ENCODE results near the gene SOX6. TPM values are rescaled to one million over a fixed set of nuclear protein-coding genes. Genes with fewer than 3 reads are reported as not detected.

SOX6 gene
- total RNA-seq, 1 donor from 2014 or later, result 0.34 TPM

DNA sequence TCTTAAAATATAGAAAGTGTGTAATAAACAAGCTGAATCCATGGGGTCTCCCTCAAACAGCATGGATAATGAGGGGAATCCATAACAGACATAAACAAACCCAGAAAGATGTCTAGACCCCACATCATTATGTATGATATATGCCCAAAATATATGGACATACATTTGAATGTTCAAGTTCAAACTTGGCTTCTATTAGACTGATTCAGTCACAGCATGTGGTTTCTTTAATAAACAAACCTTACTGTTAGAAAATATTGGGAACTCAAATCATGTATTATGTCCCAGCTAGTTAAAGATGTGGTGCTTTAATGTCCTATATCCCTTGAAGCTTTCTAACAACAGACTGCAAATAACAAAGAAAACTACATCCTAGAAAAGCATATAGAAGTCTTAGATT lies 228.6 kb downstream of the SOX6 start:
- Mint-ChIP-seq H3K4me1 (ENCODE audit: low read depth) (no peaks in the 10 kb centered on the region), H3K36me3 (ENCODE audit: low read depth) (no peaks in the 10 kb centered on the region), H3K9me3 (peaks cover 3% of the 10 kb centered on the region), H3K4me3 (ENCODE audit: low read depth) (no peak overlapping the region), H3K27me3 (ENCODE audit: low read depth) (no peaks in the 10 kb centered on the region), H3K27ac (no peak overlapping the region)
- intact Hi-C loops (cut with micrococcal nuclease), result no loop called here
- no peak for DNase-seq (ENCODE audit: low spot score)

DNA sequence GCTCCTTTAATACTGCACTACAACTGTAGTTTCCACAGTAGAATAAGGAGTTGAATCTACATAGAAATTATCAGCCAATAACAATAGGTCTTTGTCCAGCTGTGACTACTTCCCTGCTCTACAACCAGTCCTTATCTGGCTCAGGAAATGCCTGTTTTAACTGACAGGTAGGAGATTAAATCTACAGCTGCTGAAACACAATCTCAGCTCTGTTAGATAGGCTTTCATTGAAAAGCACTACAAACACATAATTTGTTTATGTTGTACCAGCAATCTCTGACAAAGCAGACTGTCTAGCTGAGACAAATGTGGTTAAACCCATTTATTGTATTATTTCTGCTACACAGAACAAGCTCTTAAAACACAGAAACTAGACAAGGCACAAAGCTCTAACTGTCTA lies 230.0 kb downstream of the SOX6 start:
- H3K27ac Mint-ChIP-seq, result no peak overlapping the region
- H3K27me3 Mint-ChIP-seq (ENCODE audit: low read depth), result no peaks in the 10 kb centered on the region
- H3K9me3 Mint-ChIP-seq, result no peaks in the 10 kb centered on the region
- no peaks in the 10 kb centered on the region for H3K4me1 Mint-ChIP-seq (ENCODE audit: low read depth)
- intact Hi-C loops (cut with micrococcal nuclease), result no loop called here
- no peak overlapping the region for H3K4me3 Mint-ChIP-seq (ENCODE audit: low read depth)
- no peaks in the 10 kb centered on the region for H3K36me3 Mint-ChIP-seq (ENCODE audit: low read depth)
- DNase-seq (ENCODE audit: low spot score), result no peak

DNA sequence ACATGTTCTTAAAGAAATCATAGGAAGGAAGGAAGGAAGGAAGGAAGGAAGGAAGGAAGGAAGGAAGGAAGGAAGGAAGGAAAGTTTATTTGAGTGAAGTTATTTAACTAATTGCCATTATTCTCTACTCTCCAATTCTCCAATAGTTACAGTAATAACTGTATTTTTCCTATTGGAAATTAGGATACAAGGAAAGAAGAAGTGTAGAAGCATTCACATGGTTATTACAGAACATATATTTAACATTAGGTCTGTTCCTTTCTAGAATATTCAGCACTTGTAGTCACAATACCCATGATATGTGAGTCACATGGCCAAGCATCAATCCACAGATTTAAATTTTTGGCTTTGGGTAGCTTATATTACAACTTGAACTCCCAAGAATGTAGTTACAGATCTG lies 230.6 kb downstream of the SOX6 start:
- Mint-ChIP-seq H3K4me3 (ENCODE audit: low read depth) (no peak overlapping the region), H3K27me3 (ENCODE audit: low read depth) (no peaks in the 10 kb centered on the region), H3K4me1 (ENCODE audit: low read depth) (no peaks in the 10 kb centered on the region), H3K36me3 (ENCODE audit: low read depth) (no peaks in the 10 kb centered on the region), H3K27ac (no peak overlapping the region), H3K9me3 (no peaks in the 10 kb centered on the region)
- DNase-seq (ENCODE audit: low spot score), result no peak
- intact Hi-C loops (cut with micrococcal nuclease), result no loop called here

DNA sequence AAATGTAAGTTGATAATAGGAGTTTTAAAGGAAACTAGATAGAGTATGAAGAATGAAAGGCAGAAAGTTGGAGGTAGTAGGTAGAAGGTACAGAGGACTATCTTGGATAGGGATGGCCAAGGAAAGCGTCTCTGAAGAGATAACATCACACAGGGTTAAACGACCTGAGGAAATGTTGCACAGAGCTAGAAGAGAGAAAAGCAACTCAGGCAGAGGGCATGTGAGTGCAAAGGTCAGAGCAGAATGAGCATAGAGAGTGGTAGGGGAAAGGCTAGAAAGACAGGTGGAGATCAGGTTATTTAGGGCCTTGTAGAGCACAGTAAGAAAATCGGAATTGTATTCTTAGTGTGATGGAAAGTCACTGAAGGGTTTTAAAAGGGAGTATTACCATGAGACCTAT lies 232.0 kb downstream of the SOX6 start:
- H3K4me1 Mint-ChIP-seq (ENCODE audit: low read depth), result no peaks in the 10 kb centered on the region
- intact Hi-C loops (cut with micrococcal nuclease), result no loop called here
- no peaks in the 10 kb centered on the region for H3K36me3 Mint-ChIP-seq (ENCODE audit: low read depth)
- no peaks in the 10 kb centered on the region for H3K27me3 Mint-ChIP-seq (ENCODE audit: low read depth)
- H3K4me3 Mint-ChIP-seq (ENCODE audit: low read depth), result no peak overlapping the region
- DNase-seq (ENCODE audit: low spot score), result no peak
- no peaks in the 10 kb centered on the region for H3K9me3 Mint-ChIP-seq
- no peak overlapping the region for H3K27ac Mint-ChIP-seq

DNA sequence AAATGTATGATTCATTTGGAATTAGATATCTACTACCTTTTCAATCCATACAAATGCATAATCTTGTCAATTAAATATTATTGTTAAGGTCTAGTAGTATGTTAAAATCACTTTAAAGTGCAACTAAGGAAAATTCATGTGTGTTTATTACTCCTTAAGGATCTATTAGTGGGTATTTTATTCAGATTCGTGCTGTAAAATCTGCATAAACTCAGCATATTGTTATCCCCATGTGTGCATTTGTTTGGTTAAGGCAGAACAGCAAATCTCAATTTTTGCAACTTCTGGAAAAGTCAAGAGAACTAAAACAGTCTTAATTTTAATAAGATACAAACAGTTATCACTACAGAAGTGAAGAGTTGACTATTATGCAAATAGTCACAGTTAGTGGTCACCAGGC lies 234.5 kb downstream of the SOX6 start:
- intact Hi-C loops (cut with micrococcal nuclease), result no loop called here
- H3K36me3 Mint-ChIP-seq (ENCODE audit: low read depth), result no peaks in the 10 kb centered on the region
- no peaks in the 10 kb centered on the region for H3K9me3 Mint-ChIP-seq
- no peak overlapping the region for H3K4me3 Mint-ChIP-seq (ENCODE audit: low read depth)
- no peaks in the 10 kb centered on the region for H3K4me1 Mint-ChIP-seq (ENCODE audit: low read depth)
- H3K27me3 Mint-ChIP-seq (ENCODE audit: low read depth), result no peaks in the 10 kb centered on the region
- H3K27ac Mint-ChIP-seq, result no peak overlapping the region
- no peak for DNase-seq (ENCODE audit: low spot score)

DNA sequence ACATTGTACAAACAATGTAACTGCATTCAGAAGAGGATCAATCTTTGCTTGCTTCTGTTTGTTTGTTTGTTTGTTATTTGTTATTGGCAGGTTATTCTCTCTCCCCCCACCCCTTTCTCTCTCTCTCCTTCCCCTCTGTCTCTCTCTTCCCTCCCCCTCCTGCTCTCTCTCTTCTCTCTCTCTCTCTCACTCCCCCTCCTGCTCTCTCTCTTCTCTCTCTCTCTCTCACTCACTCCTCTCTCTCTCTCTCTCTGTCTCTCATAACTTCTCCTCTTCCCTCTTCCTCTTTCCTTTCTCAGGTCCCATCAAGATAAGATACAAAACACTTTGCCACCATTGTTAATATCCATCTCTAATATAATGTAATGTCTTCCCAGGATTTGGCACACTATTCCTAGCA lies 236.3 kb downstream of the SOX6 start:
- H3K4me3 Mint-ChIP-seq (ENCODE audit: low read depth), result no peak overlapping the region
- DNase-seq (ENCODE audit: low spot score), result no peak
- H3K27ac Mint-ChIP-seq, result no peak overlapping the region
- no peaks in the 10 kb centered on the region for H3K9me3 Mint-ChIP-seq
- H3K4me1 Mint-ChIP-seq (ENCODE audit: low read depth), result no peaks in the 10 kb centered on the region
- H3K36me3 Mint-ChIP-seq (ENCODE audit: low read depth), result no peaks in the 10 kb centered on the region
- no peaks in the 10 kb centered on the region for H3K27me3 Mint-ChIP-seq (ENCODE audit: low read depth)
- intact Hi-C loops (cut with micrococcal nuclease), result no loop called here

DNA sequence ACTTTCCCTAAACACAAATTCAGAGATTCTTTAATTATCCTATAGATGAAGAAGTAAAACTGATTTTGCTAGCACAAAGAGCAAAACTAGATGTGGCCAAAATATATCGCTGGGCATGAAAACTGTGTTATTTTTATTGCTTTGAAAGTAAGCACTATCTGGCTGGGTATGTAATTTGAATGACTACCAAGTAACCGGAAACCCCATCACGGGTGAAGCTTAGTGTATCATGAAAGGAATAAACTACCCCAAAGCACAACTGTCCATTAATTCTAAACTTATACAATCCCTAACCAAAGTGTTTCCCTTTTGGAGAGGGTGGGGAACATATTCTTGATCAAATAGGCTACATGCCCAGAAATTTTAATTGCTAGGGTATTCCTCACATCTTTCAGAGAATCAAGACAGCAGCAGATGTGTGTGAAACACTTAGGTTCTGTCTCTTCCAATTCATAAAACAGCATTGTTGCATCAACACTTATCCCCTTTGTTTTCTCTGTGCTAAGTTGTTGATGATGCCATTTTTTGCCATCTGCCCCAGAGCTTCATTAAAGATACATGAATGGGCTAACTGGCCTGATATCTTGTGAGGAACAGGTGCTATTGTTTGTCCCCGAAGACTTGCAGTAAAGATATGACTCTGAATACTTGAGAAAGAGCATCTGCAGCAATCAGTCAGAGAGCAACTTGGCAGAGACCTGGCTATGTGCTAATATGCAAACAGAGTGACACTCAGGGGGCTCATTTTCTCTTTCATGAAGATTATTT lies 238.2 kb downstream of the SOX6 start:
- intact Hi-C loops (cut with micrococcal nuclease), result no loop called here
- no peak overlapping the region for H3K27ac Mint-ChIP-seq
- no peak overlapping the region for H3K4me3 Mint-ChIP-seq (ENCODE audit: low read depth)
- DNase-seq (ENCODE audit: low spot score), result no peak
- no peaks in the 10 kb centered on the region for H3K9me3 Mint-ChIP-seq
- H3K36me3 Mint-ChIP-seq (ENCODE audit: low read depth), result no peaks in the 10 kb centered on the region
- no peaks in the 10 kb centered on the region for H3K27me3 Mint-ChIP-seq (ENCODE audit: low read depth)
- H3K4me1 Mint-ChIP-seq (ENCODE audit: low read depth), result no peaks in the 10 kb centered on the region

DNA sequence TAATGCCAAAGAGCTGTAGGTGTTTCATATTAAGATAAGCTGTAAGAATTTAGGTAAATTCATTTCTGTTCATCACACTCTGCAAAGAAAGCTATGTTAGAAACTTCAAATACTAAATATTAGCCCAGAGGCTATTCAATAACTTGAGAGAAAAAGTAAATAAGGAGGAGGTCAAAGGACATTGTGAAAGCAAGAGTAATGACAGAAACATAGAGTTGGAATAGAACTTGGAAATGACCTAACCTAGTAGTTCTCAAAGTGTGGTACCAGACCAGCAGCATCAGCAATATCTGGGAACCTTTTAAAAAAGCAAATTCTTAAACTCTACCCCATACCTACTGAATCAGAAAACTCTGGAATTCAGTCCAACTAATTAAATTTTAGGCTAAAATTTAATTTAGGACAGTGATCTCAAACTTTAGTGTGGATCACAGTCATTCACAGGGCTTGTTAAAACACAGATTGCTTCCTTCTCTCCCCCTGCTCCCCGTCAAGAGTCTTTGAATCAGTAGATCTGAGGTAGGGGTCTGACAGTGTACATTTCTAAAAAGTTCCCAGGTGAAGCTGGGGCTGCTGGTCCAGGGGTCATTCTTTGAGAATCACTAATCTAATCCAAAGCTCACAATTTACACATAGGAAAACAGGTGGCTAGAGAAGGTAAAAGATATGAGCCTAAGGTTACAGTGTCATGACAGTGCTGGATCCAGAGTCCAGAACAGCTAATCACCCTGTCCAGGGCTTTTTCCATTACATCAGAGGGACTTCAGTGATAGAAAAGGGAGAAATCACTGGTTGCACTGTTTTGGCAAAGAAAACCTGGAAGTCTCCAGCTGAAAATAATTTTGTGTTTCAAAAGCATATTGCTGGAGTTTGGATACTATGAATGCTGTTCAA lies 241.1 kb downstream of the SOX6 start:
- no peak for DNase-seq (ENCODE audit: low spot score)
- intact Hi-C loops (cut with micrococcal nuclease), result no loop called here
- Mint-ChIP-seq H3K4me1 (ENCODE audit: low read depth) (no peaks in the 10 kb centered on the region), H3K27me3 (ENCODE audit: low read depth) (no peaks in the 10 kb centered on the region), H3K4me3 (ENCODE audit: low read depth) (no peak overlapping the region), H3K36me3 (ENCODE audit: low read depth) (no peaks in the 10 kb centered on the region), H3K9me3 (no peaks in the 10 kb centered on the region), H3K27ac (no peak overlapping the region)

DNA sequence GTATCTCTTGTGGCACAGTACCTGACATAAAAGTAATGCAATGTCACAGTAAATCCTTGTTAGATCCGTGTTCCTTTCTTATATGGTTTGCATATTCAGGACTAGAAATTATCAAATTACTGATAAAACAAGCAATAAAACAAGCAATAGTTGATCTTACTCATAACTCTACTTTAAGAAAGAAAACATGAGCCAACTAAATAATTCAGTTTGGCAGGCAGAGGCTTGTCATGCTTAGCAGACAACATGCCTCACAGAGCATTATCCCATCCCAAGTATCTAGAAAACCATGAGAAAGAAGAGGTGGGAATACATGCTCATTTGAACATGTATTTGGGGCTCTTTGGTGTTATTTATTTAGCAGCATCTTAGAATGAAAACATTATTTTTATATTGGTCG lies 241.9 kb downstream of the SOX6 start:
- H3K36me3 Mint-ChIP-seq (ENCODE audit: low read depth), result no peaks in the 10 kb centered on the region
- no peaks in the 10 kb centered on the region for H3K27me3 Mint-ChIP-seq (ENCODE audit: low read depth)
- intact Hi-C loops (cut with micrococcal nuclease), result no loop called here
- no peak overlapping the region for H3K27ac Mint-ChIP-seq
- H3K4me3 Mint-ChIP-seq (ENCODE audit: low read depth), result no peak overlapping the region
- no peaks in the 10 kb centered on the region for H3K4me1 Mint-ChIP-seq (ENCODE audit: low read depth)
- no peaks in the 10 kb centered on the region for H3K9me3 Mint-ChIP-seq
- DNase-seq (ENCODE audit: low spot score), result no peak

DNA sequence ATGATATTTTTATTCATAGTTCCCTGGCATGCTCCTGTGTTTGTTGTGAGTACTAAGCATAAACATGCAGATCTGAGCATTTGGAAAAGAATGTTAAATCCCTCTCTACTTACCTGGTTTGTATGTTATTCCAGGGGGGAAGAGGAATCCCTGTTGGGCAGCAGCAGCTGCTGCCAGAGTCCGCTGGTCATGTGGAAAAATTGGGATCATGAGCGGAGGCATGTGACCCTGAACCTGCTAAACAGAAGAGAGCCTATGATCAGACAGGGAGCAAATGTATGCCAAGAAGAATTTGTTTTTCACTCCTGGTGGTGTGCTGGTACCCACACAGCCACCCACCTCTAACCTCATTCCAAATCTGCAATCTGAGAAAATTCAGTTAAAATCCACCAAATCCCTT lies 244.7 kb downstream of the SOX6 start:
- H3K27me3 Mint-ChIP-seq (ENCODE audit: low read depth), result no peaks in the 10 kb centered on the region
- DNase-seq (ENCODE audit: low spot score), result no peak
- H3K4me3 Mint-ChIP-seq (ENCODE audit: low read depth), result no peak overlapping the region
- H3K27ac Mint-ChIP-seq, result no peak overlapping the region
- H3K4me1 Mint-ChIP-seq (ENCODE audit: low read depth), result no peaks in the 10 kb centered on the region
- H3K36me3 Mint-ChIP-seq (ENCODE audit: low read depth), result no peaks in the 10 kb centered on the region
- intact Hi-C loops (cut with micrococcal nuclease), result no loop called here
- H3K9me3 Mint-ChIP-seq, result no peaks in the 10 kb centered on the region

DNA sequence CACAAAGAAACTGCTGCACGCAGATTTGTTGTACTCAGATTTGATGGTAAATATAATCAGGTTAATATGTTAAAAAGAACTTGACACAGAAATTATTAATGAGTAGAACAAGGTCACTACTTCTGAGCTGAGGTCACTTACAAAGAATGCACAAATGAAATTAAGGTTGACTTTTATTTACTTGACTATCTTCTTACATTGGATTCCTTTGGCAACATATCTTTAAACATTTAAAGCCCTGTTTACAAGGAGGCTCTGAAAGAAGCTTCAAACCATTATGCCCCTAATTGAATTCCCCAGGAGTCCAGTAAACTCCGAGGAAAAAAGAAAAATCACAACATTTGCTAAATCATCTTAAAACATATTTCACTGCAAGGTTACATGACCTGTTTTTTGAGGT lies 245.5 kb downstream of the SOX6 start:
- H3K27ac Mint-ChIP-seq, result no peak overlapping the region
- intact Hi-C loops (cut with micrococcal nuclease), result no loop called here
- H3K4me3 Mint-ChIP-seq (ENCODE audit: low read depth), result no peak overlapping the region
- H3K9me3 Mint-ChIP-seq, result no peaks in the 10 kb centered on the region
- H3K4me1 Mint-ChIP-seq (ENCODE audit: low read depth), result no peaks in the 10 kb centered on the region
- no peak for DNase-seq (ENCODE audit: low spot score)
- no peaks in the 10 kb centered on the region for H3K36me3 Mint-ChIP-seq (ENCODE audit: low read depth)
- H3K27me3 Mint-ChIP-seq (ENCODE audit: low read depth), result no peaks in the 10 kb centered on the region

DNA sequence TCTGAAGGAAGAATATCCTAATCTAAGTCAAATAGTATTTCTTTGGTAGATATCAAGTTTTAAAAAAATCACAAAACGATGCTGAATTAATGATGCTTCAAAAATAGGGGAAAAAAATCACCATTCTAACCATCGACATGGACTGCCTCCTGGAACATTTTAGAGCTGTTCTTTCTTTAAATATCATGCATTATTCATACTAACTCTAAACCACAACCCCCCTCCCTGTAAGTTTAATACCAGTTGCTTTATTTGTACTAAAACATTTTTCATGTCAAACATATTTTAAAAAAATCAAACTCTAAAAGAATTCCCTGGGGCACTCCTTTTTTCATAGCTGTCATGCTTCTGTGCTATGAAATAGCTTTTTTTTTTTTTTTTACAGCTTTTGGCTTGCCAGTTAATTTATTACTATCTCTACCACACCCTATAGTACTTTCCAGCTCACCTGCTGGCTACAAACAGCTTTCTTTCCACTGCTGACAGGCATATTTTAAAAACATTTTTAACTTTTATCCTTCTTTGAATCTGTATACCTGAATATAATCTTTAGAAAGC lies 256.9 kb downstream of the SOX6 start:
- H3K9me3 Mint-ChIP-seq, result peaks cover 7% of the 10 kb centered on the region
- no peak overlapping the region for H3K27ac Mint-ChIP-seq
- intact Hi-C loops (cut with micrococcal nuclease), result no loop called here

DNA sequence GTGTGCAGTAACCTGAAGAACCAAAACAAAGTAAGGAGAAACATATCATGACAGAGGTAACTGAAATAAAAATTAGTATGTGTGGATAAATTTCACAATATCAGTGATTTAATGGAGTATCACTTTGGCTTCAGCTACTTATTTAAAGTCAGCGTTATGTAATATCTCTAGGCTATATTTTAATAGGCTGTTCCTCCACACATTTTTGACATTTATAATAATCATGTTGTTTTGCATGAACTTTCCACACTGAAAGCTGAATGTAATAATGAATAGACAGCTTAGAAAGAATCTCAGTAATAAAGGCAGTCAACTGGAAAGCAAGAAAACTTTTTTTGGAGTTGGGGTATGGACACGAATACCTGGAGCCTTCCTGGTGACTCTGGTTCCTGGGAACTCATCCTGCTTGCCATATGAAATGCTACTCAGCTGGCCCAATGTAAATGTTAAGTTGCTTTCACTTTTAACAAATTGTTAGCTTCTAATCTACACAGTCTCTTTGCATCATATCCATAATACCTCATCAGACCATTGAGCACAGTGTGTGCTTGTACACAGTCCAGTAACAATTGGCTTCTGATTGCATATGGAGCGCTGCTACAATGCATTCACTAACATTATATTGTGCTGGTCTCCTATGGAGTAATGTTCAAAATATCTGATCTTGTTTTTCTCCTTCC lies 257.7 kb downstream of the SOX6 start:
- Mint-ChIP-seq H3K9me3 (peaks cover 7% of the 10 kb centered on the region), H3K27me3 (ENCODE audit: low read depth) (no peaks in the 10 kb centered on the region), H3K4me1 (ENCODE audit: low read depth) (no peaks in the 10 kb centered on the region), H3K36me3 (ENCODE audit: low read depth) (no peaks in the 10 kb centered on the region), H3K4me3 (ENCODE audit: low read depth) (no peak overlapping the region), H3K27ac (no peak overlapping the region)
- intact Hi-C loops (cut with micrococcal nuclease), result no loop called here
- no peak for DNase-seq (ENCODE audit: low spot score)

More for the DNA sequence above, 256.9 kb downstream of the SOX6 start:
- Mint-ChIP-seq H3K36me3 (ENCODE audit: low read depth) (no peaks in the 10 kb centered on the region), H3K4me1 (ENCODE audit: low read depth) (no peaks in the 10 kb centered on the region), H3K4me3 (ENCODE audit: low read depth) (no peak overlapping the region), H3K27me3 (ENCODE audit: low read depth) (no peaks in the 10 kb centered on the region)
- no peak for DNase-seq (ENCODE audit: low spot score)
